Bronchus fibroblast of lung (primary cell): ENCODE results near the gene SOAT1. TPM values are rescaled to one million over a fixed set of nuclear protein-coding genes. Genes with fewer than 3 reads are reported as not detected.

Experiments
- total RNA-seq: library from RNA; depleted of rRNA; stranded (reverse); fragments of >200 nt; gene quantifications from 2 replicates; pipeline ENCODE4 v1.2.3, GENCODE V29; 2015

SOAT1 gene
- 10.3 and 11.1 TPM in 2 replicates for total RNA-seq

GRCh38 chr1:179293340-179294327 is at the start of gene SOAT1:
TSS of gene SOAT1 (plus strand) at chr1:179293797. CDS start at chr1:179302685, 8,888 bp downstream.

GRCh38 chr1:179365342-179366092 is 71.9 kb downstream of the SOAT1 start, which contains the start of gene AXDND1:
TSS of gene AXDND1 (plus strand) at chr1:179365971. CDS start at chr1:179366510, 539 bp downstream.

Other genes with a start within 250 kb of the SOAT1 start
- 41.6 and 55.6 TPM in 2 replicates for gene TOR3A, start 211.7 kb upstream of the SOAT1 start, total RNA-seq
- 10.3 and 11.9 TPM in 2 replicates for gene ABL2, start 64.1 kb upstream of the SOAT1 start, total RNA-seq
- gene AXDND1, start 72.2 kb downstream of the SOAT1 start, total RNA-seq, result 0.30 TPM in 1 of 2 replicates, not detected in the other